Sigmoid colon (tissue), 7 donors: ENCODE data around the gene CSPG4. TPM values are rescaled to one million over a fixed set of nuclear protein-coding genes. Genes with fewer than 3 reads are reported as not detected.

Experiments
- DNase-seq: peaks from one replicate; pipeline ENCODE4 v3.0.0-alpha.2; 2019
- H3K27ac ChIP-seq, 4 donors: fragments of 200-600 bp; sonication (generic); one replicate each; pipeline ENCODE4 v1.5.1; 2016 to 2019; ENCODE audit warnings: mild to moderate bottlenecking in 1 of 4
- H3K27me3 ChIP-seq, 3 donors: fragments of 200-600 bp; sonication (generic); one replicate each; pipeline ENCODE4 v1.5.1; 2019; ENCODE audit warnings: mild to moderate bottlenecking in 1 of 3
- H3K36me3 ChIP-seq, 4 donors: fragments of 200-600 bp; sonication (generic); one replicate each; pipeline ENCODE4 v1.5.1; 2016 to 2019
- H3K4me1 ChIP-seq, 4 donors: fragments of 200-600 bp; sonication (generic); one replicate each; pipeline ENCODE4 v1.5.1; 2017 to 2019
- H3K4me3 ChIP-seq, 4 donors: fragments of 200-600 bp; sonication (generic); one replicate each; pipeline ENCODE4 v1.5.1; 2017 to 2019; ENCODE audit warnings: mild to moderate bottlenecking in 2 of 4, moderate library complexity in 1 of 4
- H3K9me3 ChIP-seq, 4 donors: fragments of 200-600 bp in 3 of 4; sonication (generic) in 3 of 4; one replicate each; pipeline versions ENCODE4 v1.5.1 to v1.6.1; 2013 to 2019
- EP300 ChIP-seq, 4 donors: sonication (generic); formaldehyde crosslinking; IDR thresholded peaks; one replicate each; pipeline ENCODE4 v1.6.1; 2017; ENCODE audit warnings: antibody characterized with exemption in 4 of 4
- POLR2A ChIP-seq, 2 donors: fragments of 450-650 bp; IDR thresholded peaks; one replicate each; pipeline ENCODE4 v1.6.1; 2016; ENCODE audit warnings: antibody characterized with exemption in 2 of 2, mild to moderate bottlenecking in 2 of 2, moderate library complexity in 2 of 2
- POLR2AphosphoS5 ChIP-seq, 4 donors: sonication (generic); formaldehyde crosslinking; IDR thresholded peaks; one replicate each; pipeline ENCODE4 v1.6.1; 2017; ENCODE audit warnings: antibody characterized with exemption in 4 of 4
- WGBS, 2 donors: extraction: QIAGEN DNeasy Blood & Tissue Kit; methylation state at CpG; one replicate each; pipeline ENCODE4 v1.1.7; 2013; 5-methylcytosine and 5-hydroxymethylcytosine counted together
- intact Hi-C: fragments of 100-400 bp; cut with DNase I; formaldehyde crosslinking; loops from one replicate; pipeline ENCODE4 v1.15.1; 2023
- polyA plus RNA-seq, 3 donors: library from polyadenylated mRNA; stranded (reverse); fragments of 200-250 nt; gene quantifications; one replicate each; pipeline ENCODE4 v1.2.3, GENCODE V29; 2013
- total RNA-seq, 4 donors: library from RNA; depleted of rRNA; stranded (reverse); fragments of >200 nt; gene quantifications; one replicate each; pipeline ENCODE4 v1.1.0, GENCODE V29; 2016
- TF ChIP-seq, protein P1 (sequence below), 4 experiments: fragments of 450-650 bp in 3 of 4; fragments of 200-600 bp in 1 of 4; IDR thresholded peaks; one replicate each; pipeline ENCODE4 v1.5.1; 2016 to 2019; ENCODE audit warnings: antibody characterized with exemption in 4 of 4, mild to moderate bottlenecking in 3 of 4, moderate library complexity in 2 of 4
- donor health status: healthy with polysubstance abuse.
- donor health status: Bipolar disorder and iron deficiency.
- donor health status: healthy.

CSPG4 gene
- total and polyA plus RNA-seq, 7 donors = 0.23 to 151 (median 45.7) TPM

DNA sequence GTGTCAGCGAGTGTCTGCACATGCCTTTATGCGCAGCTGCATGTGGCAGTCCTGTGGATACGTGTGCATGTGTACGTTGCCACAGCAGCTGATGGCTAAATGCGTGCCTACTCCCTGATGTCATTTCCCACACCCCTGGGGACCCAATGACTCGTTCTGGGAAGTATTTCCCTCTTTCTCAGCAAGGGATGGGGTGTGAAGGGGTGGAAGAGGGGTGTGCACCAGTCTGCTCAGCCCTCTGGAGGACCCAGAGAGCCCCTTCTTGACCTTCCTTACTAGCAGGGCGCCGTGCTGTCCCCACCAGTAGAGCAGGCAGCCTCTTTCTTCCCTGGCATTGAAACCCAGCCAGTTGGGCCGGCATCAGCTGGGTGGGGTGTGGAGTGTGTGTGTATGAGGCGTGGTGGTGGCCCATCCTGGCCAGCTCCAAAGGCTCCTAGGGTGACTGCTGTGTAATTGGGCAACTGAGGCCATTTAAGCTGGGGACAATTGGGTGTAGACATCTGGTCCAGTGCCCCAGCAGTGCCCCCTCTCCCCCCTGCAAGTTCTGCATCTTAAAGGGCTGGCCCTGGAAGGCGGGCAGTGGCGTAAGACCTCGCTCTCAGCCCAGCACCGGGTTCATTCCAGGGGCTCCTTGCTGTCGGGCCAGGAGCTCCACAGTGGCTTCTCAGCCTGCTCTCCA is 45.7 kb downstream of the CSPG4 start:
- WGBS, 2 donors = 33 to 64% methylated on average over 15 of the region's 15 CpGs
- no peak for DNase-seq
- H3K4me1 ChIP-seq = peaks cover 0 to 28% (median 21%) of the 10 kb centered on the region in 4 donors

DNA sequence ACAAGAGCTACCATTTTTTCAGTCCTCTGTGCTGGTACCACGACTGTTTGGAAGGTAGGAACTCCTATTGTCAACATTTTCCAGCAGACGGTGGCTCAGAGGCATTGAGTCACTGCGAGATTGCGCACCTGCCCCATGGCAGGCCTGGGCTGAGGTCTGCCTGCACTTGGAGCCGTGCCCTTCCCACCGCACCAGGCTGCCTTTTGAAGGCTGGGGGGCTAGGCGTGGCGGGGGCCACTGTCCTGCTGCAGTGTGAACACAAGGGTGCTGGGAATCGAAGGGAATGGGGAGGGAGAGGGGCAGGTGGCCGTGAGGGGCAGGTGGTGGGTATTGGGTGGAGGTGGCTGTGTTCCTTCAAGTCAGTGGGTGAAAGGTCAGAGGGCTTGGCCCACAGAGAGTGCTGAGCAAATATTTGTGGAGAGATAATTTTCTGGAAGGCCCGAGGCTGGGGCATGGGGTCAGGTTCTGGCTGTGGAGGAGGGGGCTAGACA is 48.7 kb downstream of the CSPG4 start:
- no peaks in the 10 kb centered on the region for H3K9me3 ChIP-seq
- peaks cover 0 to 50% (median 43%) of the 10 kb centered on the region in 4 donors for H3K4me1 ChIP-seq
- intact Hi-C loops = no loop called here
- no peaks in the 10 kb centered on the region for H3K27me3 ChIP-seq
- peak overlapping the region in 2 of 4 donors; percentile 90 for H3K27ac ChIP-seq
- peaks cover 0 to 11% (median 0%) of the 10 kb centered on the region in 4 donors for H3K36me3 ChIP-seq
- WGBS, 2 donors = 19 to 63% methylated on average over 11 of the region's 11 CpGs
- TF ChIP-seq, protein P1, sequence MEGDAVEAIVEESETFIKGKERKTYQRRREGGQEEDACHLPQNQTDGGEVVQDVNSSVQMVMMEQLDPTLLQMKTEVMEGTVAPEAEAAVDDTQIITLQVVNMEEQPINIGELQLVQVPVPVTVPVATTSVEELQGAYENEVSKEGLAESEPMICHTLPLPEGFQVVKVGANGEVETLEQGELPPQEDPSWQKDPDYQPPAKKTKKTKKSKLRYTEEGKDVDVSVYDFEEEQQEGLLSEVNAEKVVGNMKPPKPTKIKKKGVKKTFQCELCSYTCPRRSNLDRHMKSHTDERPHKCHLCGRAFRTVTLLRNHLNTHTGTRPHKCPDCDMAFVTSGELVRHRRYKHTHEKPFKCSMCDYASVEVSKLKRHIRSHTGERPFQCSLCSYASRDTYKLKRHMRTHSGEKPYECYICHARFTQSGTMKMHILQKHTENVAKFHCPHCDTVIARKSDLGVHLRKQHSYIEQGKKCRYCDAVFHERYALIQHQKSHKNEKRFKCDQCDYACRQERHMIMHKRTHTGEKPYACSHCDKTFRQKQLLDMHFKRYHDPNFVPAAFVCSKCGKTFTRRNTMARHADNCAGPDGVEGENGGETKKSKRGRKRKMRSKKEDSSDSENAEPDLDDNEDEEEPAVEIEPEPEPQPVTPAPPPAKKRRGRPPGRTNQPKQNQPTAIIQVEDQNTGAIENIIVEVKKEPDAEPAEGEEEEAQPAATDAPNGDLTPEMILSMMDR (IDR thresholded peaks at IDR 0.05) = no peak
- no peak for TF ChIP-seq EP300 (IDR thresholded peaks at IDR 0.05)
- TF ChIP-seq POLR2A (IDR thresholded peaks at IDR 0.05) = no peak
- no peak for TF ChIP-seq POLR2AphosphoS5 (IDR thresholded peaks at IDR 0.05)
- H3K4me3 ChIP-seq = no peak overlapping the region
- DNase-seq = no peak

More for the DNA sequence above, 45.7 kb downstream of the CSPG4 start:
- Histone ChIP-seq H3K27ac (peak overlapping the region; percentile 40 to 75 (median 60)), H3K4me3 (no peak overlapping the region), H3K36me3 (no peaks in the 10 kb centered on the region), H3K27me3 (no peaks in the 10 kb centered on the region), H3K9me3 (no peaks in the 10 kb centered on the region)
- intact Hi-C loops = no loop called here
- TF ChIP-seq, protein P1 (IDR thresholded peaks at IDR 0.05) = no peak
- TF ChIP-seq EP300 (IDR thresholded peaks at IDR 0.05) = peak in 2 of 4 donors; percentile 45 to 61
- TF ChIP-seq POLR2A (IDR thresholded peaks at IDR 0.05) = no peak
- TF ChIP-seq POLR2AphosphoS5 (IDR thresholded peaks at IDR 0.05) = peak in 3 of 4 donors; percentile 41 to 84 (median 66)

DNA sequence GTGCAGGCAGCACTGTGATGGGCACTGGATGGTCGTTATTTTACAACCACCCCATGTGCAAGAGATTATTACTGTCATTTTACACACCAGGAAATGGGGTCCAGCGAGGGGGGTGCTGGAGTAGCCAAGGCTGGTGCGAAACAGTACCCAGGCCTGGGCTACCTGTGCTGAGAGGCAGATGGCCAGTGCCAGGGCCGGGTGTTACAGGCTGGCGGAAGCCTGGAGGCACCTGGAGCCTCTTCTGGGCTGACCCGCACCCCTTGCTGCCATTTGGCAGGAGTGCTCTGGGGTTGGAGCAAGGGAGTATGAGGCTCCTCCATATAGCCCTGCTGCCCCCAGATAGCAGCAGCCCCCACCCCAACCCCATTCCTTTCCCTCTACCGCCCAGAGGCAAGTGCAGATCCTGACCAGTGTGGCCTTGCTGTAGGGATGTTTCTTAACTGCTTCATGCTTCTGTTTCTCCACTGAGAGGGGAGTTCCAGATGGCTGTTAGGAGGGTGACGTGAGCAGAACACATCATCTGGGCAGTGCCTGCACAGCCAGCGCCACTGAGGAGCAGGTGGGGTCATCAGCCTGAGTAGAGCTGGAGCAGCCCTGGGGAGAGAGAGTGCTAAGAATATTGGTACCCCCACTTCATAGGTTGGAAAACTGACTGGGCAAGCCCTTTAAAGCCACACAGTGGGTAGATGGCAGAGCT is 49.7 kb downstream of the CSPG4 start:
- H3K27me3 ChIP-seq = no peaks in the 10 kb centered on the region
- intact Hi-C loops = no loop called here
- no peaks in the 10 kb centered on the region for H3K9me3 ChIP-seq
- H3K27ac ChIP-seq = peak overlapping the region; percentile 79 to 90 (median 88)
- 77 to 86% methylated on average over 9 of the region's 9 CpGs for WGBS, 2 donors
- TF ChIP-seq, protein P1 (IDR thresholded peaks at IDR 0.05) = no peak
- DNase-seq = no peak
- peaks cover 0 to 52% (median 49%) of the 10 kb centered on the region in 4 donors for H3K4me1 ChIP-seq
- peaks cover 0 to 21% (median 4%) of the 10 kb centered on the region in 4 donors for H3K36me3 ChIP-seq
- H3K4me3 ChIP-seq = no peak overlapping the region

DNA sequence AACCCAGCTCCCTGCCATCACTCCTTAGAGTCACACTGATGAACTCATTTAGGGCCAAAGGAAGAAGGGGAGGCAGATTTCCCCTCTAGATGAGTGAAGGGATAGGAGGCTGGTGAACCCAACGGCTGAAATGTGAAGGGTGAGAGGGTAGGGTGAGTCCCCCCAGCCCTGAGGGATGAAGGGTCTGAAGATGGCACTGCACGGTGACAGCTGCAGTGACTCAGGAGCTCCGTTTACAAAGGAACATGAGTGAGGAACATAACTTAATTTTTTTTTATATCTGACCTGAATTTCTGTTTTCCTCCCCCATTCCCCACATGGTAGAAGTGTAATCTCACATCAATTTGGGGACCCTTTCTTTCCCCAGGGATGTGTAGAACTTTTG is 50.9 kb downstream of the CSPG4 start:
- 78 to 82% methylated on average over 3 of the region's 3 CpGs for WGBS, 2 donors
- Histone ChIP-seq H3K4me3 (no peak overlapping the region), H3K4me1 (peaks cover 0 to 44% (median 43%) of the 10 kb centered on the region in 4 donors), H3K27me3 (no peaks in the 10 kb centered on the region), H3K9me3 (no peaks in the 10 kb centered on the region), H3K36me3 (peaks cover 0 to 33% (median 17%) of the 10 kb centered on the region in 4 donors), H3K27ac (peak overlapping the region; percentile 79 to 90 (median 88))
- TF ChIP-seq POLR2AphosphoS5 (IDR thresholded peaks at IDR 0.05) (no peak), POLR2A (IDR thresholded peaks at IDR 0.05) (no peak), EP300 (IDR thresholded peaks at IDR 0.05) (no peak)
- TF ChIP-seq, protein P1 (IDR thresholded peaks at IDR 0.05) = no peak
- intact Hi-C loops = no loop called here
- DNase-seq = no peak
